ENCODE measurements around the gene FAF1.
A peak's percentile ranks its signal among the peaks of the same experiment; 100 is the strongest.

Gene FAF1

GRCh38 chr1:50620680-50621329 is 339.3 kb downstream of the FAF1 start:
- no peak for ATAC-seq

DNA sequence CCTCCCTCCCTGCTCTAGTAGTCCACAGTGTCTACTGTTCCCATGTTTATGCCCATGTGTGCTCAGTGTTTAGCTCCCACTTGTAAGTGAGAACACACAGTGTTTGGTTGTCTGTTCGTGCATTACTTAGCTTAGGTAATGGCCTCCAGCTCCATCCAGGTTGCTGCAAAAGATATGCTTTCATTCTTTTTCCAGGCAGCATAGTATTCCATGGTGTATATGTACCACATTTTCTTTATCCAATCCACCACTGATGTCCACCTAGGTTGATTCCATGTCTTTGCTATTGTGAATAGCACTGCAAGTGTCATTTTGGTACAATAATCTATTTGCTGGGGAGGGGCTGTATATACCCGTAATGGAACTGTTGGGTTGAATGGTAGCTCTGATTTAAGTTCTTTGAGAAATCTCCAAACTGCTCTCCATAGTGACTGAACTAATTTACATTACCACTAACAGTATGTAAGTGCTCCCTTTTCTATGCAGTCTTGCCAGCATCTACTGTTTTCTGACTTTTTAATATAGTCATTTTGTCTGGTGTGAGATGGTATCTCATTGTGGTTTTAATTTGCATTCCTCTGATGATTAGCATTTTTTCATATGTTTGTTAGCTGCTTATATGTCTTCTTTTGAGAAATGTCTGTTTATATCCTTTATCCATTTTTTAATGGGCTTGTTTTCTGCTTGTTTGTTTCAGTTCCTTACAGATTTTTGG is 344.9 kb downstream of the FAF1 start:
- ATAC-seq = peak in 1 of 2 donors; percentile 10

DNA sequence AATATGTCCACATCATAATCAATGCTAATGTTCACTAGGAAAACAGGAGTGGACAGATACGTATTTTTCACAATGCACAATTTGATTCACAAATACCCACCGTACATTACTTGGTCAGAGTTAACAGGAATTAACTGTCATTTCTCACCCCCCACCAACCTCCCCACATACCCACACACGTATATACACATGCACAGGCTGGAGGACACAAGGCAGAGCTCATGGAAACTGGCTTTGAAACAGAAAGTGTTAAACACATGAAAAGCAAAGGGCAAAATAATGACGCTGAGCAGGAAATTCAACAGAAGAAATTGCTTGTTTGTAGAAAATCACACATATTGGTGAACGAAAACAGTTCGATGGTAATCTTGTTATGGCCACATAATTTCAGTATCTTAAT is 348.4 kb downstream of the FAF1 start:
- ATAC-seq = no peak

- ATAC-seq = no peak
Measured at GRCh38 chr1:50610563-50610962, 349.5 kb downstream of the FAF1 start.

DNA sequence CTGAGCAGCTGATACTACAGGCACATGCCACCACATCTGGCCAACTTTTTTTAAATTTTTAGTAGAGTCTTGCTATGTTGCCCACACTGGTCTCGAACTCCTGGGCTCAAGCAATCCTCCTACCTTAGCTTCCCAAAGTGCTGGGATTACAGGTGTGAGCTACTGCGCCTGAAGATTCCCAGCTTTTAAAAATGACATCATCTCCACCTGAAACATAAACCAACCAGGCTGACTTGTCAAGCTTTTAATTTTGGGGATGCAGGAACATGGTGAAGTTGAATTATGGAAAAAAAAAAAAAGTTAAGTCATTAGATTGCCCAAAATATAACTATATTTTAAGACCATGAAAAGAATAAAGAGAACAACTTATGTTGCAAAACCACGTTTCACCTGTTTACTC is 350.6 kb downstream of the FAF1 start:
- ATAC-seq = no peak

DNA sequence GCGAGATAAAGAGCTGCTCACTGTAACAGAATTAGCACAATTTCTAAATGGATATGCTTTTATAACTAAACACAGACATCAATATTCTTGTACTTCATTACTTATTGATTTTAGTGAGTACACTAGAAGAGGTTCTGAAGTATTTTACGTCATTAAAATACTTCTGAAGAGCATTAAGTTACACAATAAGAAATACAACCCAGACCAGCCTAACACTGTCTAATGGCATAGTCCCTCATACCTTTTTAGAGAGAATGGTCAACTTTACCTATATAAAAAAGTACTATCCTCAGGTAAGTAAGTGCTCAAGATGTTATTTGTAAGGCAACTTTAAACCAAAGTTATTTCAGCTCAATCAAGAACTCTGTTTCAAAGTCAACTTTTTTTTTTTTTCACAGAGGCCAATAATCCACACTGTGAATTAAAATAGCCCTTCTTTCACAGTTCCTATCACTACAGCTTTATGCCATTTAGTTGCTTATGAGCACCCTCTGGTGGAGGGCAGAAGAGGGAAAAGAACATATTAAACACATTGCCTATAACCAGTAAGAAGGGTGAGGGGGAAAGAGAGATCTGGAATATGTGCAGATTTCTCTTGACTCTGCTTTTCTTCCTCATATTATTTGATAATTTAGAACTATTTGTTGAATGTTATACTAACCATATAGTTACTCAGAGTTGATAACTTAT is 354.7 kb downstream of the FAF1 start:
- ATAC-seq = no peak

DNA sequence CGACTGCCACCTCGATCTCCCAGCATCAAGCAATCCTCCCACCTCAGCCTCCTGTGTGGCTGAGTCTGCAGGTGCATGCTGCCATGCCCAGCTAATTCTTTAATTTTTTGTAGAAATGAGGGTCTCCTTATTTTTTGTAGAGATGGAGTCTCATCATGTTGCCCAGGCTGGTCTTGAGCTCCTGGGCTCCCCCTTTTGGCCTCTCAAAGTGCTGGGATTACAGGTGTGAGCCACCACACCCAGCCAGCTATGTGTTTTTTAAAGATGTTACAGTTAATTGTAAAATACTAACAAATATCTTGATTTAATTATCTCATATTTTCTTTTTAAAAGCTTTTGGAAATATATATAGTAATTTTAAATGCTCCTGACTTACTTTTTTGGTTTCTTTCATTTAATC is 355.5 kb downstream of the FAF1 start:
- no peak for ATAC-seq

GRCh38 chr1:50603274-50604271 is 356.5 kb downstream of the FAF1 start:
- ATAC-seq = no peak

GRCh38 chr1:50599546-50599945 is 360.5 kb downstream of the FAF1 start:
- no peak for ATAC-seq

DNA sequence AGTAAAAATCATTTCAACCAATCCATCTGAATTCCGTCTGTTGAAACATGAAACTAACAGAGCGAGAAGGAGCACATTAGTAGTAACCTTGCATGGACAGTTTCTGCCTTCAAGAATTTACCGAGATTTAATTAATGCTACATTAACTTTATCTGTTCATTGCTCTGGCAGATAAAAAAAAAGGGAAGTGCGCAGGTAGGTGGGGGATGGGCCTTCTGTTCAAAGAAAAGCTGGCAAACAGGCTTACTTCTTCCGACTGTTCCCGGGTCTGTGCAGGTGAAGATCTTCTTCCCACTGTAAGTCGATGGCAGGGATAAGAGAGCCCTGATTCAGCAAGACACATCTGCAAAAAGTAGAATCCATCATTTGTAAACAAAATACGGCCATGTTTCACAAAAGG is 364.2 kb downstream of the FAF1 start:
- no peak for ATAC-seq

GRCh38 chr1:50593515-50593914 is 366.6 kb downstream of the FAF1 start:
- ATAC-seq = no peak

- ATAC-seq = no peak
Measured at GRCh38 chr1:50591598-50591997, 368.5 kb downstream of the FAF1 start.

GRCh38 chr1:50582346-50582745 is 377.7 kb downstream of the FAF1 start:
- ATAC-seq = no peak

GRCh38 chr1:50570066-50570468 is 390.0 kb downstream of the FAF1 start:
- no peak for ATAC-seq

DNA sequence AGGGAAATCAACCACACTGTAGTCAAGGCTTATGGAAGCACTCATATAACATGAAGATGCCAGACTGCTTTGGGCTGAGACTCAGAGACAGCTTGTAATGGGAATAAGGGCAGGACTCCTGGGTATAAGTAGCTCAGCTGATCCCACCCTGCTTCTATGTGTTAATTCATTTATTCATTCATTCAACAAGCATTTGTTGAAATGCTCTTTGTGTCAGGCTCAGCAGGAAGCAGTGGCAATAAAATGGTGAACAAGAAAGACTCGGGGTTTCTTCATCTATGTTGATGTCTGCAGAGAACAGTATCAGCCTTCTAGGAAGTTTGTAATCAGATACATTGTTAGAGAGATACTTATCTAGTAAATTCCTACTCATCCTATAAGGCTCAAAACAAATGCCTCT is 391.3 kb downstream of the FAF1 start:
- no peak for ATAC-seq

- no peak for ATAC-seq
Measured at GRCh38 chr1:50566405-50566804, 393.7 kb downstream of the FAF1 start.

DNA sequence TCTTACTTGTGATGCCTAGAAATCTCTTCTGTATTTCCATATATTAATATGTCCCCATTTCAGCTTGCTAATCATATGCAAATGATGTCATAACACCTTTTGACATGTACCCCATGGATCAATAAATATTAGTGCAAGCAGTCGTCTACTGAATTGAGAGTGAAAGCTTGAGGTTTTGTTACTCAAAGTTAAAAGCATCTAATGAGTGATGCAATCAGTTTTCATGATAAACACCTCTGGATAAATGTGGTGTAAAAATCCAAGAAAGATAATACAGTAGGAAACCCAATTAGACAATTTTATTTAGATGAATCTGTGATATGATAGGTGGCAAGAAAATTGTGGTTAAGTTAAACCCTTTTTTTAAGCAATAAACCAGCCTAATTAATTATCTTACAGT is 395.6 kb downstream of the FAF1 start:
- no peak for ATAC-seq

DNA sequence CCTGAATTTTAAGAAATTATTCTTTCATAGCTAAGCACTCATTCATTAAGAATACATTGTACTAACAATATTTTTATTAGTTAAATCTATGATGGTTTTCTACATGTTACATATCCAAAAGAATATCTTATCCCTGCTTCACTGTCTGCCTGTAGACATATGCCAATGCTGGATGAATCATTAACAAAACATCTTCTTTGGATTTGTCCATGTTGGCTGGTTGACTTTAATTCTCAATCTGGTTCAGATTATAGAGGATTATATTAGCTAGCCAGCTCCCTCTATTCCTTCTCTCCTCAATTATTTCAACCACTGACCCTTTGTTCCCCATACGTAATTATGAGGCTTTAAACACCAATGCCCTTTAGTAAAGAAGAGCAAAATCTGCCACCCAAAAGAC is 398.0 kb downstream of the FAF1 start:
- no peak for ATAC-seq

DNA sequence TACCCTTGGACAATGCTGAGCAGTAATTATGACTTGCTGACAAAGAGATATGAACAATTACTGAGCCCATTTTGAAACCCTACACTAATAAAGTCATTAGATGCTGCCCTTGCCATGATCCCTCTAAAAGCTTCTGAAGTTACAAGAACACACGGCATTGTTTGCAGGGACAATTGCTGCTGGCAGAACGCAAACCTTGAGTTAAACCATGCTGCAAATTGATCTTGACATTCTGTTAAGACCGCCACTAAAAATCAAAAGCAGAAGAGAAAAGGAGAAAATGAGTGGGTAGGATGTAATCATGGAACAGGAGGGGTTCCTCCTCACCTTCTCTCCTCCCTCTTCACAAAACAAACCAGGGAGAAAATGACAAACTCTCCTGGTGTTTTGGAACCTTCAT is 400.6 kb downstream of the FAF1 start:
- ATAC-seq = no peak

GRCh38 chr1:50553921-50554320 is 406.1 kb downstream of the FAF1 start:
- ATAC-seq = no peak

DNA sequence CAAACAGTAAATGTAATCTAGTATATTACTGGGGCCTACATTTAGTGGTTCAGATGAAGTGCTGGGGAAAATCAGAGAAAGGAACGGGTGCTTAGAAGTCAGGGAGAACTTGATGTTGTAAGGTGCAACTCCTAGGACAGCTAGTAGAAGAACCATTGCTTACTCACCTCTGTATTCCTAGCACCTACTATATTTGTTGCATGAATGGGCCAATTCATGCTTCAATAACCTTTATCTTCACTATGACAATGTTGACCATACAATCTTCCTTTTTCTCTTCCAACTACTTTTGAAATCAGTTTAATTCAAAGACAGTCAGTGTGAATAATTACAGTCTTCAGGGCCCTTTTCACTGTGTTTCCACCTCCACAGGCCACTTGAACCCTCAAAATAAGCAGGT is 411.8 kb downstream of the FAF1 start:
- ATAC-seq = no peak

DNA sequence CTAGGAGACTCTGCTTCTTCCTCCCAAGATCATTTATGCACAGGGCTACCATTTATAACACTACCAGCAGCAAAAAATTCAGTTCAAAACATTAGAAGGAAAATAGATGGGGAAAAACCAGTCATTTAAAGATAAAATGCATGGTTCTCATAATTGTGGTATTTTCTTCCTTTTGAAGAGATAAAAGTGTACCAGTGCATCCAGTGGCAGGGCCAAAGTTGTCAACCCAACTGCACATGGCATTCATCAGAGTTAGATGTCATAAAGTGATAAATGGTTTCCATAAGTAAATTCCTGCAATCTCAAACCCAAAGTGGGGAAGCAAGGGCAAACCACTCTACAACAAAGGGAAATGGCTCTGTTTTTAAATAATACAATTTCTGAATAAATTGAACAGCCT is 417.7 kb downstream of the FAF1 start:
- ATAC-seq = no peak

- no peak for ATAC-seq
Measured at GRCh38 chr1:50538476-50538875, 421.6 kb downstream of the FAF1 start.
